Thyroid gland (tissue), 4 donors: ENCODE results near the gene RIMBP2.

ENCODE experiments used
- CTCF ChIP-seq, 6 experiments: fragments of 200-600 bp in 3 of 6; fragments of 450-650 bp in 3 of 6; sonication (generic) in 3 of 6; IDR thresholded peaks; one replicate each; pipeline ENCODE4 v1.5.1; 2016 to 2019; ENCODE audit warnings: antibody characterized with exemption in 6 of 6, mild to moderate bottlenecking in 2 of 6, inconsistent platforms in 1 of 6, moderate library complexity in 1 of 6
- POLR2A ChIP-seq, 2 donors: fragments of 450-650 bp; IDR thresholded peaks; one replicate each; pipeline ENCODE4 v1.6.1; 2017; ENCODE audit warnings: antibody characterized with exemption in 2 of 2, mild to moderate bottlenecking in 2 of 2, moderate library complexity in 1 of 2

- TF ChIP-seq CTCF (IDR thresholded peaks at IDR 0.05) = no peak
- TF ChIP-seq POLR2A (IDR thresholded peaks at IDR 0.05) = no peak
These were observed 143.5 kb downstream of the RIMBP2 start for GRCh38 chr12:130572553-130572952.
